Activated CD4-positive, alpha-beta T cell treated with anti-CD3 and anti-CD28 coated beads, Interleukin-2, amount 50 U/mL, for 48 hours (primary cell): ENCODE results near the gene ZHX3.

ENCODE experiments used
- DNase-seq, 2 experiments: peaks; one replicate each; pipeline ENCODE4 v3.0.0-alpha.2; 2020

ZHX3 gene

DNA sequence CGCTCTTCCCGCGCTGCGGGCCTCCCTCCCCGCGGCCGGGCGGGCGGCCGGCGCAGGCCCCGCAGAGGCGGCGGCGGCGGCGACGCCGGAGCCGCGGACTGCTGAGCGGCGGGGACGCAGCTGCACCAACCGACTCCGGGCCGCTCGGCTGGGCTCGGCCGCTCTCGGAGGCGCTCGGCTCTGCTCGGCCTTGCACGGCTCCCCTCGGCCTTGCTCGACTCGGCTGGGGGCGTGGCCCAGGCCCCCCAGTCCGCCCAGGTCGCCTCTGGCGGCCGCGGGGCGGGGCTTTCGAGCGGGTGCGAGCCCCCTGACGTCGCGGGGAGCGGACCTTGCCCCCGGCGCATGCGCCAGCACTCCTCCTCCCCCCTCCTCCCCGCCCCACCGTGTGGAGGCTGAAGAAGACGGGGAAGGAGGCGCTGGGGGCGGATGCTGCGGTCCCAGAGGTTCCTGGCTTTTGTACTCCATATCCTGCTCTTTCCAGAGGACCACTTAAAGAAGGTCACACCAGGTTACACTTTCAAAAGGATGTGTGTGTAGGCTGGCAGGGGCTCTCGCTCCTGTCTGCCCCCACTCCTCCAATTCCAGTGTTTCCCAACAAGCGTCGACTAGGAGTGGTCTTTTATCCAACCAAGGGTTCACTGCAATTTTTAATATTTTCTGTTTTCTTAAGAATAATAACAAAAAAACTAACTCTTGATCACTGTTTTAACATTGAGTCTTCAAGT lies at the start of gene ZHX3:
Gene ZHX3, minus strand, starts transcription at position 186 of the 725 bp plus-strand sequence. CDS start 112,815 bp downstream, outside the sequence.
- peak; percentile 94 to 96 for DNase-seq

DNA sequence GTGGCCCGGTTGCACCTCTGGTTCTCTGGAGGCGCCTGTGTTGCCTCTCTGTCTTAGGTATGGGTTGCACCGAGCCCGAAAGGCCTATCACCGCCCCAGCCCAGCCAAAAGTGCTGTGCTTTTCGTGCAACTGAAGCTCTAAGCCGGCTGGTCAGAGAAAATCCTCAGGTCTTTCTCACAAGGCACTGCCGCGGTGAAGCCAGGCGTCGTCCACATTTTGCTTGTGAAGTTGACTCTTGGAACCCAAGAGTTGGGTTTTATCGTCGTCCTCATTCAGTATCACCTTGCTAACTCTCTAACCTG lies 49.8 kb upstream of the ZHX3 start:
- DNase-seq = no peak

DNA sequence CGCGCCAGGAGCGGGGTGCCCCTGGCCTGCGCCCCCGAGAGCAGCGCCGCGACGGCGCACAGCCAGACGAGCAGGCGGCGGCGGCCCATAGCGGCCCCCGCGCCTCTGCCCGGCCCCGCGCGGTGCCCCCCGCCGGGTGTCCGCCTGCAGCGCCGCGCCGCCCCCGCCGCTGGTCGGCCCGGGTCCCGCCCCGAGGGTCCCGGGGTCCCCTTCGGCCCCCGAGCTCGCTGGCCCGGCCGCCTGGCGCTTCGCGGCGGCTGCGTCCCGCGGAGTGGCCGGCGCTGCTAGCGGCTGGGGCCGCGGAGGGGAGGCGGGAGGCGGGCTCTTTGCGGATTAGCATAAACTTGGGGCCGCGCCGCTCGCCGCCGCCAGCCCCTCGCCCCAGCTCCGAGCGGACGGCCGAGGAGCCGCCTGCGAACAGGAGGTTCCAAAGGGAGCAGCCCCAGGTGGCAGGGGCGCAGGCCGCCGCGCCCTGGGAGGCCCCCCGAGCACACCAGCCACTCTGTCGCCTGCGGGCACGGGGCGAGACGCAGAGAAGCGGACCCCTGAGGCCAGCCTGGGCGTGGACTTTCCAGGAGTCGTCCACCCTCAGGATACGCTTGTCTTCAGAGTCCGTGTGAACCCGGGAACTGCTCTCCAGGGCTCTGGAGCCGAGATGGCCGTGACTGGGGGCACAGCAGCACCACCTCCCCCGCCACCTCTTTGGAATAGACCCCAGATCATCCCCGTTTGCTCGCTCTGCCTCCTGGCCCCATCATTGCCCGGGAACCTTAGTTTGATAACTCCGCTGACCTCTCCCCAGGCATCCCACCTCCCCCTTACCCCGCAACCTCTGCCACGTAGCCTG lies 49.2 kb upstream of the ZHX3 start, which contains the start of gene EMILIN3:
Gene EMILIN3, minus strand, starts transcription at position 273 of the 847 bp plus-strand sequence. Its CDS starts 184 bp downstream, at position 89.
- DNase-seq = no peak

GRCh38 chr20:41365777-41366545 lies 48.4 kb upstream of the ZHX3 start:
- no peak for DNase-seq

DNA sequence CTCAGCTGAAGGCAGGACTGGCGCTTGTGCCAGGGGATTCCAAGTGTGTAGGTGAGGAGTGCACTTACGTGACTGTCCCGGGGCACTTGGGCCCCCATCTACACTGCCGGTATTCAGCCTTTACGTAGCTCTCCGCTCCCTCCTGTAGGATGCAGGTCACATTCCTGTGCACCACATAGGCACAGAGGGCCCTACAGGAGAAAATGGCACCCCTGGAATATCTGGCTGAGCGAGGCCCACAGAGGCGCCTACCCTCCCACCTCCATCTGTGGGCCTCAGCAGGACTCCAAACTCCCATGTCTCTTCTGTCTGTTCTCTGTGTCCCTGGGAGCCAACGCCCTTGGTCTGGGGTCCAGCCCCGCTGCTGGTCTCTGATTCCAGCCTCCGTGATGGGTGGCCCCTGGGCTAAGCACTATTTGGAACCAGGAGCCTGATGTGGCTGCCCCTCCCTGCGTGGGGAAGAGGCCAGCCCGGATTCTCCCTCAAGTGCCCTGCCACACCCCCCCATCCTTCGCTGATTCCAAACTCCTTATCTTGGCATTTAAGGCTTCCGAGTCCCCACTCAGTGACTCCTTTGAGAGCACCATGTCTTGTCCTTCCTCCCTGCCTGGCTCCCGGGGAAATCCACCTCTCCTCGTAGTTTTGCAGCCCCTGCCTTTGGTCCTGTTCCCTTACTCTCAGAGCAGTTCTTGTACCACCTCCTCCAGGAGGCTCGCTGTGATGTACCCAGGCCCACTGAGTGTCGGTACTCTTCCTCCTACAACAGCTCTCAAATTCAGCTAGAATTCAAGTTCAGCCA lies 47.6 kb upstream of the ZHX3 start:
- DNase-seq = no peak

DNA sequence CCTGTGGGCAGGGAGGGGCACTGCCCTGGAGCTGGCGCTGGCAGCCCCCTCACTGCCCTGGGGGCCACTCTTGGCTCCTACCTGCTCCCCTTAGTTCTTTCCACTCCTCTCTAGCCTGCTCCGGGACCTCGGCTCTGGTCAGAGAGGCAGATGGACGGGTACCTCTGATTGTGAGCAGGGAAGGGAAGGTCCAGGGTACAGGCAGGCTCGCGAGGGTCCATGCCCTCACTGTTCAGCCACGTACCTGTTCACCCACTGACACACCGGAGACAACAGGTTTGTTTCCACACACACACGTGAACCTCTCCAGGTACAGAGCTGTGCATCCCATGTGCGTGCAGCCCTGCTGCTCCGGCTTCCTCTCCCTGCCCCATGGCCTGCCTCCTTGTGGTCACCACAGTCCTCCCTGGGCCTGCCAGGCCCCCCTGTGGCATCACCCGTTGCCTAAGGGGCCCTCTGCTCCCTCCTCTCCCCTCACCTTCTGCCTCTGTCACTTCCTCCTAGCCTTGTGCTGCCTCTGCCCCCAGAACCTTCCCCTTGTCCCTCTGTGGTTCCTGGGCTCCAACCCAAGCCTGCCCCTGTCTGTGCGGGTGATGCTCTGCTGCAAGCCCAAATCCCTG lies 46.8 kb upstream of the ZHX3 start:
- DNase-seq = no peak

DNA sequence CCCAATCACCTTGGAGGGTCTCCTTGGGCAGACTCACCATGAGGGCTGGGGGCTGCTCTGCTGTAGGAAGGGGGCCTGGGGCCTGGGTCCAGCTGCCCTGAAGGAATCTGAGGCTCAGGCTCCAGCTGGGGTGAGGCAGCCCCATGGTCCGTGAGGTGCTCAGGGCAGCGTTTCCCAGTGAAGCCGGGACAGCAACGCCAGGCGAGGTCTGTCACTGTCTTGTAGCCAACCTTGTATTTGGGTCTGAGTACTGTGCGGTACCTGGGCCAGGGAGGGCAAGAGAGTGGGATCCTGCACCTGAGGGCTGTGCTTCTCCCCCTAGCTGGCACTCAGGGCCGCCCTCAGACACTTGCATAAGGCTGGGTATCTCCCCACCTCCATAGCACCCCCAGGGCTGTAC lies 46.1 kb upstream of the ZHX3 start:
- DNase-seq = no peak

- DNase-seq = no peak
Measured at GRCh38 chr20:41362748-41363140, 45.2 kb upstream of the ZHX3 start.

GRCh38 chr20:41361757-41362747 lies 44.5 kb upstream of the ZHX3 start:
- DNase-seq = no peak

DNA sequence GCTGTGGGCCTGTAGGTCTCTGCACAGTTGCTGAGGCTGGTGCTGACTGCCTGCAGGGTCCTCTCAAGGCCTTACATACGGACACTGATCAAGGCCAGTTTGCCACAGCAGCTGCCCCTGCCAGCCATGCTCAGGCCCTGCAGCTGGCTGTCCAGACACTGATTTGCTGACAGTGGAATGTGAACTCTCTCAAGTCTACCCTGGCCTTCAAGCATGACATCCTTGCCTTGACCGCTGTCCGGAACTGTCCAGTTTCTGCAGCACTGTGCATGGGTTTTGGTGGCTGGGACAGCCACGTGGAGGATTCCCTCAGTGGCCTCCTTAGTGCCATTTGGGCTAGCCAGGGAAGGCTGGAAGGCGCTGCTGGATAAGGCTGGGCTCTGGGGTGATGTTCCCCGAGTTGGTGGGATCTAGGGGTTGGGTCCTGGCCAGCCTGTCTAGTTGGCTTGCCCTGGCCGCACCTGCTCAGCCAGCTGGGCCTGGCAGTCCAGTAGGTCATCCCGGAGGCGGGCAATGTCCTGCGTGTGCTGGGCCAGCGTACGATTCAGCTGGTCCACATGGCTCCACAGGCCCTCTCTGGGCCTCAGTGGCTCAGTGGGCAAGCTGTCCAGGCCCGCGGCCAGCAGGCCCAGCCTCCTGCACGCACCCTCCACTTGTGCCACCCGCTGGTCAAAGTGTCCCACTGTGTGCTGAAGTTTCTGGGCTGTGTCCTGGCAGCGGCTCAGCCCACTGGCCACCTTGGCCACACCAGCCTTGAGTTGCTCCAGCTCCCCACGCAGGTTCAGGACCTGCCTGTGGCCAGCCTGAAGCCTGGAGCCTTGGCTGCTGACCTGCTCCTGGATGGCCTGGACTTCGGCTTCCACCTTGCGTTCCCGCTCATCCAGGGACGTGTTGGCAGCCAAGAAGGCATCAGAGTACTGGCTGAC lies 43.6 kb upstream of the ZHX3 start:
- no peak for DNase-seq

DNA sequence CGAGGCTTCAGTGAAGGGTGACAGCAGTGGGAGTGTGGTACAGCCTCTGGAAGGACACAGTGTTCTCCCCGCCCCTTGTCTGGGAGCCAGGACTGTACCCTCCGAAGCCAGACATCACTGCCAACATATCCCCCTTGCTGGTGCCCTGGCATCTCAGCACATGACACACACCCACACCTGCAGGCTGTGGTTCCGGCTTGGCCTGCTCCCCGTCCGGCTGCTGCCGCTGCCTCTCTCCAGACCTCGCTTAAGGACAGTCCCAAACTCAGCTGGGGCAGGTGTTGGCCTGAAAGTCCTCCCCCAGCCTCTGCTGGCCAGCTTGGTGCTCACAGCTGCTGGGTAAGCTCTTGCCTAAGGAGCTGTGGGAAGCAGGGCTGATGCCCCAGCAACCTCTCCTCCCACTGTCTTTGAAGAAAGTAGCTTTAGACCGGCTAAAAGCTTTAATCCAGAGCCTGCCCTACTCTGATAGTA lies 42.0 kb upstream of the ZHX3 start:
- DNase-seq = no peak

DNA sequence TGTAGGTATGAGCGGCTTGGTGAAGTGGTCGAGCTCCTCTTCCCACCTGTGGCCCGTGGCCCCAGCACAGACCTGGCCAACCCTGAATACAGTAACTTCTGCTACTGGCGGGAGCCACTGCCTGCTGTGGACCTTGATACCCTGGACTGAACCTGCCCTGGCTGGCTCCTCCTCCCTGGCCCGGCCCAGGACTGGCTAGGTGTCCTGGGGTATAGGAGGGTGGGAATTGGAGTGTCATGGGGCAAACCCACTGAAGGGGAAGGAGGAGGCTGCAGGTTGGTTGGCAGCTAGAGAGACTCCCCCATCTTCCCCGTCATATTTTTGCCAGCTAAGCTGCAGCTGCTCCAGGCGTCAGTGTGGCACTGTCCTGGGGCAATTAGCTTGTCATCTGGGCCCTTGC lies 41.2 kb upstream of the ZHX3 start:
- no peak for DNase-seq

- DNase-seq = no peak
Measured at GRCh38 chr20:41358230-41358629, 40.7 kb upstream of the ZHX3 start.

DNA sequence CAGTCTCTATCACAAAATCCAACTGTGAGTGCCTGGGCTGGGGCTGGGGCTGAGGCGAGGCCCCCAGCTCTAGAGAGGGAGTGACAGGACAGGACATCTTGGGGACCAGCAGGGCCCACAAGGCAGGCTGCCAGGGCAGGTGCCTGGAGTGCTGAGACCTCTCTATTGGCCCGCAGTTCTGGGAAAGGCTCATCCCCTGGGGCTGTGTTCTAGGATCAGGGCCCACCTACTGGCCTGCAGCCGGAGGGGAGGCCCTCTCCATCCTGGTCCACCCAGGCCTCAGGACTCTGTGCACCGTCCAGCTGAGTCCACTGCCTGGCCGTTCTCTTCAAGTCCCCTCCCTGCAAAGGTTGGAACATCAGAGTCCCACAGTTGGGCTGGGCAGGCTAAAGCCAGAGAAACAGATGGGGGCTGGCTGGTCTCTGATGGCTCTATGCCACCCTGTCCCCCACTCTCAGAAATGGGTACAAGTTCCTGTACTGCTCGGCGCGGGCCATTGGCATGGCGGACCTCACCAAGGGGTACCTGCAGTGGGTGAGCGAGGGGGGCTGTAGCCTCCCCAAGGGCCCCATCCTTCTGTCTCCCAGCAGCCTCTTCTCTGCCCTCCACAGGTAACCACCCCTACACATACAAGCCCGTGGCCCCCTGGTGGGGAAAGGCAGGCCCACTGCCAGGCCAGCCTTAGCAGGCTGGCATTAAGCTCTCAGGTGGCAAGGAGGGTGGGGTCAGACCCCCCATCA lies 40.1 kb upstream of the ZHX3 start:
- DNase-seq = no peak

DNA sequence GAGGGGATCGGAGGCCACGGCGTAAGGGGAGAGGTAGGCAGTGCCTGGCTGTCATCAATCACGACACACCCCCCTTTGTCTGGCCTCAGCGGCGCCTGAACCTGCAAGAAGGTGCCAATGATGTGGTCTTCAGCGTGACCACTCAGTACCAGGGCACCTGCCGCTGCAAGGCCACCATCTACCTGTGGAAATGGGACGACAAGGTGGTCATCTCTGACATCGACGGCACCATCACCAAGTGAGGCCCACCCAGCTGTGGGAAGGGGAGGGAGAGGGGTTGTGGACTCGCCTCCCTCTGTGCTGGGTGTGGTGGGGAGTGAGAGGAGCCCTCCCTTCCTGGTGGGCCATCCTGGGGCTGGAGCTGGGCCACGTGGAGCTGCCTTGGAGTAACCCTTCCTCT lies 39.4 kb upstream of the ZHX3 start:
- no peak for DNase-seq

- DNase-seq = no peak
Measured at GRCh38 chr20:41355598-41356203, 38.2 kb upstream of the ZHX3 start.

- no peak for DNase-seq
Measured at GRCh38 chr20:41355192-41355591, 37.7 kb upstream of the ZHX3 start.

DNA sequence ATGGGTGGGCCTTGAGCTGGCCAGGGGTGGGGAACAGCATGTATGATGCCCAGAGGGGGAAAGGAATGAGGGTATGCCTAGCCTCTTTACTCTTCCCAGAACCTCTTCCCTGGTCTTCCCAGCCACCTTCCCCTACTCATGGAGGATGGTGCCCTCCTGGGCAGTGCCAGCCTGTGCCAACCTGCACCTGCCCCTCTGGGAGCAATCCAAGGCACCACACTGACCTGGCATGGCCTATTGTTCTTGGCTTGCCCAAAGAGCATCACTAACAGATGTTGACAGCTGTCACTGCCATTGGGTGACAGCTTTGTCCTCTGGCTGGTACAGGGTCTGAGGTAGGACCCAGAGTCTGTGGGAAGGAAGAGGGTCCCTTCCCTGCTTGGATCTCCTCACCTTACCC lies 36.0 kb upstream of the ZHX3 start:
- no peak for DNase-seq
